ENCODE data around the gene ARMCX2.
"Not testable (repeated sequence)": the region's sequence is repeated elsewhere in the genome, so short reads cannot be mapped to it uniquely, and the experiment has no call there.

ARMCX2 gene

DNA sequence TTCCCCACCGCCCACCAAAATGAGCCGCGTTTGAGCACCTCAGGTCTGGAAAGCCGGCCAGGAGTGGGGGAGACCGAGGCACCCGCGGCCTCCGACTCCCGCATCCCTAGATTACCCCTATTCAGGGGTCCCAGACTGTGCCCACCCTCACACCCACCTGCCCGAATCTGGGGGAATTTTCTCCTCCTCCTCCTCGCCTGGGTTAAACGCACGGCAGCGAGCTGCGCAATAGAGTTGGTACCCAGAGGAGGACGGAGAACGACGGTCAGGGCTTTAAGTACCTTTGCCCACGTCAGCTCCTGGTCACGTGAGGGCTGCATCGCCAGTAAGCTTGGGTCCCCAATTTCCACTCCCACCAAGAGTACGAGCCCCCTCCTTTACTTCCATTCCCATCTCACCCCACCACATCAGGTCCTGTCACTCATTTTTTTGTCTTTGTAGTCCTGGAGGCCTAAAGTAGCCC, at the start of gene ARMCX2:
Gene ARMCX2, minus strand, starts transcription at position 250 of the 463 bp plus-strand sequence. CDS start 2,262 bp downstream, outside the sequence.
- DNase-seq = peak; percentile 3

DNA sequence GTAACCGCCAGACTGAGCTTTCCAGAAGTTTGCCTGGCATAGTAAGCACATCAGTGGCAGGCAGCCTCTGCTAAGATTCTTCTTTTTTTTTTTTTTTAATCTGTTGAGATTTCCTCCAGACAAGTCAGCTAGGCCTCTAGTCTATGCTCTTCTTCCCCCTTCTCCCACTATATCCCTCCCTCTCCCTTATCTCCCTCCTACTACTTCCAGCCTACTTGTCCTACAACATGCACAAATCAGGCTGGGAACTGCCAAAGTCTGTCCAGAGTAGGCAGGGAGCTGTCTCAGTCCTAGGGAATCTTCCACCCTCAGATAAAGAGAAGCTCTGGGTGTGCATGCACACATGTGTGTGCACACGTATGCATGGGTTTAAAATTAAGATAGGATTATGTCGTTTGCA, 49.7 kb upstream of the ARMCX2 start:
- DNase-seq = no peak

DNA sequence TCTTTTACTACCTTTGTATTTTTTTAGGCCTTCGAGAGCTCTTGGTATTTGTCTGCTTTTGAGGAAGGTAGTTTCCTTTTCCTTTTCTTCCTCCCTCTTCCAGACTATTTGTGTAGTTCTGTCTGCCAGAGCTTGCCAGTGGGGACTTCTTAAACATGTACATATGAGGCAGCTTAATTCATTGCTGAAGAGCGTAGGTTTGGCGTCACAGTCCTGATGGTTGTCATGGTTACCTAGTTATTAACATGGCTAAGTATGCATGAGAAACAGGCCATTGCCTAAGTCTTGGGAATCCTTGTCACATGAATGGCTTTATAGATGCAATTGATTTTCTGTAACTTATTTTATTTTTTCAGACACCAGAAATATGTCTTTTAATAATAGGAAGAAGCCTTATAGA, 48.5 kb upstream of the ARMCX2 start:
- no peak for DNase-seq

DNA sequence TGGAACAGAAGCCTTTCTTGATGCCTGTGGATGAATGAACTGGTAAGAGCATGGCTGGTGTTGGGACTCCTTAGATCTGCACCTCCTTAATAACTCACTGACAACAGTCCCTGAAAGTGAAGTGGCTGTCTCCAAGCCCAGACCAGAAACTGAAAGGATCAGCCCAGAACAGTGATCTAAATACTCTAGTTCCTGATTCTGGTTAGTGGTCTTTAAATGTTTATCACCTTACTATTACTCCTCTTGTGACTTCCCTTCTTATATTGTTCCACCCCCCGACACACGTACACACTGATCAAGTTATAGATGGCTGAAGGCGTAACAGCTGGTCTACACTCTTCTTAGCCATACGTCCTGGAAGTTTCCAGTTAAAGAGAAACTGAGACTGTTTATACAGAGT, 33.8 kb upstream of the ARMCX2 start:
- no peak for DNase-seq

DNA sequence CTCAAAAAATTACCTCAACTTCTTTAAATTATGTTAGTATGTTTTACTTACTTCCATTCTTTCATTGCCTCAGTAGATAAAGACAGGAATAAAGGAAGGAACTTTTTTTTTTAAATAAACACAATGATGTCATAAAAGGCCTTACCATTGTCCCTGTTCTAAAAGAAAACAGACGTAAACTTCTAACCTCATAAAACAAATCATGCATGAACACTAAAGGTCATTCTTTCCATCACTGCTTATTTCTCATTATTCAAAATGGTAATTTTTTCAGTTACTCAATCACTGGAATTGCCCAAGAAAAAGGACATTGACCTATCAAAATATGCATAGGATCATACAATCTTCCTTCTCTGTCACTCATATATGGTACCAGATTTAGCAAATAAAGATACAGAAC, 32.2 kb upstream of the ARMCX2 start:
- DNase-seq = no peak

DNA sequence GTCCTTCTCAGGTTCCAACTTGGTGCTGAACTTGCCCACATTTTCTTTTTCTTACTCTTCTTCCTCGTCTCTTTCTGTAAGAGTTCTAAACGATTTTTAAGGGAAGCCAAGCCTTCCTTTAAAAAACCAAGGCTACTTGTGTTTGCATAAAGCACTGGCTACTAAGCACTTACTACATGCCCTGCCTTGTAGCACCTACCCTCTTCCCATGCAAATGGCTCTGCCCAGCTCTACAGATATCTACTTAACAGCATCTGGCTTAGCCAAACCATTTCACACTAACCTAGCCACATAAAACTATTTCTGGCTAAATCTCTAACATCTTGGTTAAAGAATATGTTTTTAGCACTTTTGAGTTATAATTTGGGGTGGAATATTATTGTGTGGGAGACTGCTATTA, 26.9 kb upstream of the ARMCX2 start:
- no peak for DNase-seq

DNA sequence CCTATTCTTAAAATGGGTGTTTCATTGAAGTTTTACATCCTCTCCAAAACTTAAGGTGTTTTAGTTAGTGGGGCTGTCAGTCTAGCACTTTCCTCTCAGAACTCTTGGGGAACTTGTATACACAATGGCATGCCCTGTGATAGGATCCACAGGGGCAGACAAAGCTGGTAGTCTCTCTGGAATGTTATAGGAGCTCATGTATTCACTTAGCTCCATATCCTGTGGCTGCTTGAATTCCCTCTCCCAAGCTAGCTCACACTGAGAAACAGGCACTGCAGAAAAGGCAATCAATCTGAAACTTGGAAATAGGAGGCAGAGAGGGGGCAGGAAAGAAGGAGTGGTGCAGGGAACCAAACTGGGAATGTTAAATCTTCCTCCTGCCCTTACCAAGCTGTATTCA, 26.3 kb upstream of the ARMCX2 start:
- DNase-seq = no peak

DNA sequence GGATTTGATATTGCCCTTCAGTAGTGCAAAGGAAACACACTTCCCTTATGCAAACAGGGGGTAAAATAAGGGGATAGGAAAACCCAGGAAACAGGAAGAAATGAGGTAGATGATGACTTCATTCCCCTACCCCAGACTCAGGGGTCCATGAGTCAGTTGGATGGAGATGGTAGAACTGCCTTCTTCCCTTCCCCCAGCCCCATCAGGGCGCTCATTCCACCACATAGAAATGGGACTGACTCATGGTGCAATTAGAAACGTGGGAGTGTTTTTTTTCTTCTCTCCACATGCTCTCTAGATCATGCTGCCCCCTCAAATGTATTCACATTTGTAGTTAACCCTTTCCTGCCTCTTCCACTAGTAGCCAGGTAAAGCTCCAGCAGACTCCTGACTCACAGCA, 23.1 kb upstream of the ARMCX2 start:
- DNase-seq = no peak

DNA sequence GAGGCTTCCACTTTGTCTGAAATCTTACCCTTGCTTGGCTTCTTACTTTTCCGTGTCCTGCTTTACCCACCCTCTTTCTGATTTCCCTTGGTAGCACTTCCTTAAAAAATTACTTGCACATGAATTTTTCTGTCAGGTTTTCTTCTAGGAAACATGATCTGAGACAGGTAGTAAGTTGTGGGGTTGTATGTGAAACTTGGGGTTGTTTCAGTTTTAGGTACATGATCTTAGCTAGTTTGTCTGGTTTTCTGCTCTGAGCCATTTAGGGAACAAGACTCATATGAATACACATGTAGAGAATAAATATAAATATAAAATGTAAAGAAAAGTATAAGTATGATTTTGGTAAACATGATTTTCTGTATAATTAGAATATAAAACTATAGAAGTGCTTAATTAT, 17.4 kb upstream of the ARMCX2 start:
- DNase-seq = no peak

DNA sequence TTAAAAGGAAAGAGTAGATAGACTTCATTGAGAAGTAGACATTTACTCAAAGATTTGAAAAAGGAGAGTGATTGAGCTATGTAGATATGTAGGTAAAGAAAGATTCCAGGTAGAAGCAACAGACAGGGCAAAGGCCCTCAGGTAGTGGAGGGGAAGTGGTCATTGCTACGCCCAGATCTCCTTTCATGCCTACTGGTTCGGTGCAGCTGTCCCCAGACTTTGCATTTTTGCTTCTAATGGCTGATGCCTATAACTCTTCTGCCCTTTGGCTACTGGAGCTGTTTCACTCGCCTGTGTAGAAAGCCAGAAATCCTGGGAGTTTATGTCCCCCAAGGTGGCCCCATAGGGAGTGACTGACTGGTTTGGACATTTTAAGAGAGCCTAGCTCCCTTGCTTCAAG, 16.9 kb upstream of the ARMCX2 start:
- peak; percentile 35 for DNase-seq

DNA sequence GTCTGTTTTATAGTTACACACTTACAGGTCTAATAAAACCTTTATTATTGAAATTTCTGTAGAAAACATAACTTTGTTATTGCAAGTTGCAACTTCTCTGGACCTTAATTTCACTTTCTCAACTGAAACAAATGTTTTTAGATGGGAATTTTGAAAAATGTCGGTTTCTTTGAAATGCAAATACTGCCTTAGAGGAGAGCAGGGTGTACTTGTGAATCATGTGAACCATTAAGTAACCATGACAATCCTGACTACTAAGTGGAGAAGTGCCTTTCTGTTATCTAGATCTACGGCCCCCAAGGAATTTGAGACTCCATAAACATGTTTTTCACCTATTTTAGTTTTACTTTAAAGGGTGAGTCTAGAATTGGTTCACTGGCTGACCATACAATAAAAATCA, 8.5 kb upstream of the ARMCX2 start:
- DNase-seq = no peak

DNA sequence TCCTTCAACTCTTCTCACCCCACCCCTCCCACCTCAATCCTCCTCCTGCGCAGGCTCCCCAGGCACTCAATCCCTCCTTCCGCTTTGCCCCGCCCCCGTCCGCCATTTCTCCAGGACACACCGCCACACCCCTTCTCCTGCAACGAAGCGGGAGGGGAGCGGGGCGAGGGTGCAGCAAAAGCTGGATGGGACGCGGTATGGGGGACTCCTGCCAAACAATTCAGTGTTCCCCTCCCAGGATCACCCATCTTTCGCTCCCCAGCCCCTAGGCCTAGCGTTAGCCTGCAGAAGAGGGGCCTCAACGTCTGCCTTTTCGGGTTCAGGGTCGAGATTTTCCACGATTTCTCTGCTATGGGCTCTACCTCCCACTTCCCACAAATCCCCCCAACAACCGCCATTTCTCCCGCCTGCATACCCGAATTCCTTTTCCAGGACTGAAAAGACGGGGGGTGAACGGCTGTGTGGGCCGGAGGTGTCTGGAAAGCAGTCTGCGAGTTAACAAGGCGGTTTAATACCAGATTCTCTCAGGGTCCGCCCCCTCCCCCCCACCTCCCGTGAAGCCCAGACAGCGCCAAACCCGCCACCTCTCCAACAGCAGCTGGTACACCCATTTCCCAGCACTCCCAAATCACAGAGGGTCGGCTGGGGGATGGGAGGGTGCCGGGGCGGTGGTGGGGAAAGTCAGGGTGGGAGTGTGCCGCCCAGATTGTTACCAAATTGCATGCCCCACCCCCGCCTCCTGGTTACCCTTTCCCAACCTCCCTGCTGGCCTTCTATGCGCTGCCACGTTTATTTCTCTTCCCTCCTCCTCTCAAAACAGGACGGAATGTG, 774 bp downstream of the ARMCX2 start:
- peak; percentile 16 for DNase-seq

DNA sequence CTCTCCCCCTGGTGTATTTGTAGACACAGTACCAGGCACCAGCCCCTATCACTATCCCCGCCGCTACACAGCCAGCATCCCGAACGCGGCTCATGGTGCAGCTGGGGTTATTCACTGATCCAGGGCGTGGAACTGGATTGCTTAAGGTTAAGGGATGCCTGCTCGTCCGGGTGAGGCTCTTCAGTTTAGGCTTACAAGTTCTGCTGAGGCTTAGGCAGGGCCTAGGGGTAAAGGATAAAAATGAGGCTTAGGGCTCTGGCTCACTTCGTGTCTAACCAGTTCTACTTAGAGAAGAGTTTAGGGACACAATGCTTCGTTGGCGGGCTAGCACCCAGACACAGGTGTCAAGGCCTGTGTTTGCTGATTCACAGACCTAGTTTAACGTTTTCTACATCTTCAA, 2.2 kb downstream of the ARMCX2 start:
- no peak for DNase-seq

DNA sequence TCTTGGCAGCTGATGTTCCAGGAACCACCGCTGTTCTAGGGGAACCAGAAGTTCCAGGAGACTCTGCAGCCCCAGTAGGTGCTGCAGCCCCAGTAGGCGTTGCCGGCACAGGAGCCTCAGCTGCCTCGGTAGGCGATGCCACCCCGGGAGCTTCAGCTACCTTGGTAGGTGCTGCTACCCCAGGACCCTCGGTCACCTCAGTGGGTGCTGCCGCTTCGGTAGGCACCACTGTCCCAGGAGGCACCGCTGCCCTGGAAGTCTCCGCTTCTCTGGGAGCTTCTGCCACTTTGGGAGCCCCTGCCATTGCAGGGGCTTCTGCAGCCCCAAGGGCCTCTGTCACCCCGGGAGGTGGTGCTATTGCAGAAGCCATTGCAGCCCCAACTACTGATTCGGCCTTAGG, 2.8 kb downstream of the ARMCX2 start:
- no peak for DNase-seq

DNA sequence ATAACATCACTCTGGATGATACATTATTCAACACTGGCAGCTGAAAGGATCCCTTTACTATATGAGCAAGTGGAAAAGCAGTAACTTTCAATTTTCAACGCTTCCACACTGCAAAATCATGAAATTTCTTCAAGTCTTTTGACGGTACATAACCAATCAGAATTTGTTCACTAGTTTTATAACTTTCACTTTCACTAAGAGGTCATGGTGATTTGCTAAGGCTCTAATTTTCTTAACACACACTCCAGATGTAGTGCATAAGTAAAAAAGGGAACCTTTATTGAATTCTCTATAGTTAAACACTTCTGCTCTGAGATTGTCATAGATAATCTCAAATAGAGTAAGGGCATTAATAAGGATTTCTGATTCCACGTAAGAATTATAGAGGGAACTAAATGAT, 4.1 kb downstream of the ARMCX2 start:
- DNase-seq = no peak

DNA sequence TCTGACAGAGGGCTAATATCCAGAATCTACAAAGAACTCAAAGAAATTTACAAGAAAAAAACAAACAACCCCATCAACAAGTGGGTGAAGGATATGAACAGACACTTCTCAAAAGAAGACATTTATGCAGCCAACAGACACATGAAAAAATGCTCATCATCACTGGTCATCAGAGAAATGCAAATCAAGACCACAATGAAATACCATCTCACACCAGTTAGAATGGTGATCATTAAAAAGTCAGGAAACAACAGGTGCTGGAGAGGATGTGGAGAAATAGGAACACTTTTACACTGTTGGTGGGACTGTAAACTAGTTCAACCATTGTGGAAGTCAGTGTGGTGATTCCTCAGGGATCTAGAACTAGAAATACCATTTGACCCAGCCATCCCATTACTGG, 11.9 kb downstream of the ARMCX2 start:
- not testable (repeated sequence) for DNase-seq

DNA sequence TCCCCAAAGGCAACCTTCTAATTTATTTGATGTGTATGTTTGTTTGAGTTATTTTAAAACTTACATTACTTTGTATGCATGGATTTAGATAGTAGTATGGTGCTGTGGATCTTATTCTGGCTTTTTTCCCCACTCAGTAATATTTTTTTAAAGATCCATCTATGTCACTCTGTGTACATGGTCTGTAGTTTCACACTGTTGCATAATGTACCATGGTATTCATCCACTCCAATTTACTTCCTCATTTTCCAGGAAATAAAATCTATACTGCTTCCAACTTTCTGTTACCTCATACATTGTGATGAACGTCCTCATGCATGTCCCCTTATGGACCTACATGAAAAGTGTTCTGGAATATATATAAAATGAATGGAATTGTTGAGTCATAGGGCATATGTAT, 17.6 kb downstream of the ARMCX2 start:
- no peak for DNase-seq

DNA sequence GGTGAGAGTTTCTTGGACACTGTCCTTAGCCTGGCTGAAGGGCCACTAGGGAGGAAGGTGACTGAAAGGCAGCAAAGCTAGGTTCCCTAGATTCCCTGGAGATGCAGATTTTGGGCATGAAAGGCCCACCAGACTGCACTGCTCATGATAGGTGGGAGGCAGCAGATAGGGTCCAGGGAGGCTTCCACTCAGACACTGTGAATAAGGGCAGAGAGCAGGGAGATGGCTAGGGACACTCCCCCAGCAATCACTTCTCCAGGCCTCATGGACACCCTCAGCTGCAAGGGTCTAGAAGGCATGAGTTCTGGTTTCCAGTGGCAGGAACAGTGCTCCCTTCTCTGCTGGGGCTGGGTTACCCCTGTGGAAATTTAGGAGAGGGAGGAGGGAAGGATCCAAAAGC, 20.1 kb downstream of the ARMCX2 start:
- DNase-seq = no peak

DNA sequence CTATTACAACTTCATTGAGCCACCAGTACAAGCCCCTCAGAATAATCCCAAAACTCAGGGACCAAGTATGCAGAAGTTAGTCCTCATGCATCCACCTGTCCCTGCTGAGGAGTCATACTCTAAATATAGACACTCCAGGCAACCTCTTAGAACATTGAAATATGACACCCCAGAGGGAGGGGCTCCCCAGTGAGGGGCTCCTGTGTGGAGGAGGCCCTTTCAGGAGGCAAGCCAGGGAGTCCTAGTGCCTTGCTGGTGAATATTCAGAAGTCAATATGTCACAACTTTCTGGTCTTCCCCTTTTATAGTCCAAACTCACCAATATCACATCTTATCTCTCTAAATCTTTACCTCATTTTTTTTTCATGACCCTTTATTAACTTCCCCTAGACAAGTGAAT, 40.3 kb downstream of the ARMCX2 start:
- no peak for DNase-seq

DNA sequence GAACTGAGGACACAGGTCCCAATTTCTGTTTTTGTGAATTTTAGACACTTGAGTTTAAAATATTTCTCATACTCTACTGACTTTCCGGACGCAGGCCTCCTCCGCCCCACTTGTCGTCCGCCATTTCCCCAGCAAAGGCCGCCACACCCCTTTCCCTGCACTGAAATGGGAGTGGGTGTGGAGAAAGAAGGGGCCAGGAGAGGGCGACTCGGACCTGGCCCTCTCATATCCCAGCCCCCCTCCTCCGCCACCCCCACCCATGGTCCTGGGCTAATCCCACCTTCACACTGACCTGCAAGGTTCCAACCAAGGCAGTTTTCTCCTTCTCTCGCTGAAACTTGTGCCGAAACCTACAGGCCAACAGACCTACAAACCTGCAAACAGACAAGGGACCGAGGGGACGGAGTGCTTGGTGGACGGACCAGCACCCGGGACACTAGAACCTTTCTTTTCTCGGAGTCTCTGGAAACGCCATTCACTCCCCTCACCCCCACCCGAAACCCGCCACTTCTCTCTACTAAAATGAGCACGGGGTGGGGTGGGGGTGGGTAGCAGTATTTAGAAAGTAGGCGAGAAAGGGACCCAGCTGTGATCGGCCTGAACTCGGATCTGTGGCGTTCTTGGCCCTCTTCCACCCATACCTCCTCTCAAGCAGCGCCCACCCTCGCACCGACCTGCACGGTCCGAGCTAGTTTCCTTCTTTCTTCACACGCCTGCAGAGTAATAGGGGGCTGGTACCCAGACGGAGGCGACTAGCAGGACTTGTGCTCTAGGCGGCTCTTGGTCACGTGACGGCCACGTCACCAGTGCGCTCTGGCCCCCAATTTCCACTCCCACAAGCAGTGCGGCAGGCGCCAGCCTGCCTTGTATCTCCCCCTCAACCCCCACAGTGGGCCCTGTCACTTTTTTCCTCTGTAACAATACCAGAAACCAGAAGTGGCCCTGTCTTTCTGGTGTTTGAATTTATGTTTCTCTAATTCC, 42.1 kb downstream of the ARMCX2 start, which contains the start of gene ARMCX6:
Gene ARMCX6, minus strand, starts transcription at position 790 of the 981 bp plus-strand sequence. CDS start 1,380 bp downstream, outside the sequence.
- DNase-seq = peak; percentile 42

DNA sequence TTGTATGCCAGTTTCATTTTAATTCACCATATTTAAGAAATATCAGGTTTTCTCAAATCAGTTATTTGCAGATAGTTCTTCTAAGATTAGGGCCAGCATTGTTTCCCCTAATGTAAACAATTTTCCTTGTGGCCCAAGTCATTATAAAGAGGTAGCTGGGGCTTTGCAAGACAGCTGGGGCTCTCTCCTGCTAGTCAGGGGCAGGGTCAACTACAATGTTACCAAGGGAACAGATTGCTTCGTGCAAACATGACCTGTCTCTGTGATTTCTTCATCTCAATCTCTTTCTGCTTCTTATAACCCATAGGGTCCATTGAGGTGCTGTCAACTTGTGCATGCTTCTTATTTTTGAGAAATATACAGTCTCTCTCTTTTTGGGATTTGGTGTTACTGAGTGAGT, 53.9 kb downstream of the ARMCX2 start:
- no peak for DNase-seq
